ENCODE results near the gene FOXP1.

The FOXP1 gene

DNA sequence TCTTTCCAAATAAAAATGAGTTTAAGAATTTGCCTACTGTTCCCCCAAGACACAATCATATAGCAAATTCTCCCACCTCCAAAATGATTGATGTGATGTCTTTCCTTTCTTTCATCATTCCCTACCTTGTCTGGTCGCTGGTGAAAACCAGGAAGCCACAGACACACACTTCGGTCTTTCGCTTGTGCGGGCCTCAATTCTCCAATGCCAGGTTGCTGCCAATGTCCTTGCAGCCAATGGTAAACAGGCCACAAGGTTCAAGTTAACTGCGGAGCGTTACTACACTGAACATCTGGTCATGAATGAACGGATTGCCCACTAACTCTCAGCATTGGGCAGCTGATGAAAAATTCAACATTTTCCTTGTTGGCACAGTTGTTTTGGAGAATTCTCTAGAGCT is 192.2 kb downstream of the FOXP1 start:
- DNase-seq = no peak

DNA sequence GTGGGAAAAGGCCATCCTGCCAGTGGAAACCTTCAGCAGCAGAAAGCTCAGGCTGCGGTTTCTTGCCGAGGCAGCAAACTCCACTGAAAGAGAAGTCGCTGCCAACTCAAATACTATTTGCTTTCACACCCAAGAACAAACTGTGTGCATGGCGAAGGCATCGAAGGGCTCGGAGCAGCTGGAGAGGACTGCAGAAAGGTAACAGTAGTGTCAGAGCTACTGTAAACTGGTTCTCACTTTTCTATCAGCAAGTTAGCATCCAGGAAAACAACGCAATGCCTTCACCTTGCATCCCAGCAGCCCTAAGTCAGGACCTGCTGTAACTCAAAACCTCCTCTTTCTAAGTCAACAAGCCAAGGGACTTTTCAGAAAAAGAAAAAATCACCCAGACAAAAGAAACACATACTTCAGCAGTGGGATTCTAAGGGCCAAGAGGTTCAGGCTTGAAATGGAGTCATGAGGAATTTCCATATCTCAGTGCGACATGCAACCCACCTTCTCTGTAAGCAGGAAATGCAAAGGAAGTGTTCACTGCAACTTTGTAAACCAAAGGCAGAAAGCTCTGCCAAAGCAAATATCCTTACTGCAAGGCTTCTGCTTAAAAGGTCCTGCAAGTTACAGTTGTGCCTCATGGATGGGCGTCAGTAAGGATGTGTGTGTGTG is 193.5 kb downstream of the FOXP1 start:
- peak; percentile 25 for DNase-seq

DNA sequence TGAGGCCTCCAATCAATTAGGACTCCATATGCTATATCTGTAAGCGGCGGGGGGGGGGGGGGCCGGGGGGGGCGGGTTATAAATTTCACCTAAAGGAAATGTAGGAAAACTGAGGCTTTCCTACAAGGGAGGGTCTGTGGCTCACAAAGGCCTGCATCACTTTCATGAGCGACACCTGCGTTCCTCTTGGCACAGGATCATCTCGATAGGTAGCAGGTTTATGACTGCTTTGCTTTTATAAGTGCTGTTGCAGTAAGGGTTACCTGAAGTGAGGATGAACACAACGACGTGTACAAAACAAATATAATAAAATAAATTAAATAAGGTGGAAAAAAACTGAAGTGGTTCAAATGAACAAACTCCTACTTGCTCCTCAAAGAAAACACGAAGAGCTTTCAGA is 194.3 kb downstream of the FOXP1 start:
- DNase-seq = no peak

DNA sequence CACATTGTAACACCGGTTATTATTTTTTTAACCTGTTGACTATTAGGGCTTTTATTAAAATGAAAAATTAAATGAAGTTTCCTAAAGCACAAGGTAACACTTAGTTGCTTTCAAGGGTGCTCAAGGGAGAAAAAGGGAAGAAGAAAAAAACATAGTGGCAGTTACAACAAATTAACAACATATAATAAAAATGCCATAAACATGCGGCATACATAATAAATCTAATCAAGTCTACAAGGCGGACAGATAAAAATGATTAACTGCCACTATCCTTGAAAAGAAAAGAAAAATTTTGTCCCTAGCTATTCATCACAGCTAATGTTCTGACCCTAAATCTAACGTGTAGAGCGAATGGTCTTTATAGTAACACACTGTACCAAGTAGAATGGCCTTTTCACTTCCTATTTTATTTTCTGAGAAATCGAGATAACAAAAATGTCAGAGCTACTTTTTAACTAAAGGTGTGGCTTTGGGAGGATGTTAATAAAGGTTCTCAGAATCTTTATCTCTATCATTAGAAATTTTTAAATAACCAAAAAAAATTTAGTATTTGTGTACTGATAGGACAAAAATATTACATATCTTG is 194.9 kb downstream of the FOXP1 start:
- no peak for DNase-seq

DNA sequence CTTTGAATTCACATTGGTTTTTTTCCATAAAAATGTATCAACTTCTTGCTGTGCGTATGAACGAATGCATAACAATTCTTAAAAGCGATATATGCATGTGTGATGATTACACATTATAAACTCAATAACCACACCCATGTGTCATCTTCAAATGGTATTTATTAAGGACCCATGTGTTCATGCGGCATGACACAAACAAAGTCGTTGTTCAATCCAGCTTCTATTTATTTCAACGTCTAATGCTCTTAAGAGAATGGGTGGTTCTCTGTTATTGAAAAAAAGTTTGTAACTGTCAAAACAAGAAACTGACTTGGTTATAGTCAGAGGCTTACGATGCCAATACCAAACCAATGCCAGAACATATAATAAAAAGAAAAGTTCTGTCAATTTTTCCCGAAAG is 195.9 kb downstream of the FOXP1 start:
- DNase-seq = no peak

DNA sequence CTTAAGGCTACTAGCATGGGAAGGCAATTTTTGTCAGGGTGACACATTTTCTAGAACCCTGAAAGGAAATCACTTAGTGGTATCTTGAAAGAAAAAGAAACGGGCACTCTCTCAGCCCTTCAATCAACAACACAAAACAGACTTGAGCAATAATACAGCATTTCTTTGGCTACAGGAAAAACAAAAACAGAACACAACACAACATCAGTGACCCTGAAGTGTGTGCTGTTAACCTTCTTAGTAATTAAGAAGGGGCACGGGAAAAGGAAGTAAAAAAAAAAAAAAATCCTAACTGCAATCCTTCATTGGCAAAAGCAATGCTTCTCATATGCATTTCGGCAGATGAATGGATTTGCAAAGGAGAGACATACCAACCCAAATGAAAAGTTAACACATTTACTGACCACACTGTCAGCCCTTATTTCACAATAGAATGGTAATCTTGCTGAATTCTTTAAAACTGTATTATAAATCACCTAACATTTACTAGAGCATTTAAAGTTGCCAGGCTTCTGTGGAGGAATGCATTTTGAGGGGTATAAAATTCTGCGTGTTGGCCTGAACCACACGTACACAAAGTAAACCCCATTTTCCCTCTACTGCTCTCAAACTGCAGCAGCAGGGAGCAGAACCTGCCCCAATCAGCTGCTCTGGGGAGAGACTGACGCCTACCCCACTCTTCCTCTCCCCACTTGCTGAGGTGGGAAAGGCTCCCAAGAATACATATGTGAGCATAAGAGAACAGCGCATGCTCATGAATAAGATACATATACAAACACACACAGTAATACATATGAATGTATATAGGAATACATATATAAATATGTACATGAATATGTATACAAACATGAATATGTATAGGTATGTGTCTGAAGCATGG is 198.5 kb downstream of the FOXP1 start:
- DNase-seq = no peak

DNA sequence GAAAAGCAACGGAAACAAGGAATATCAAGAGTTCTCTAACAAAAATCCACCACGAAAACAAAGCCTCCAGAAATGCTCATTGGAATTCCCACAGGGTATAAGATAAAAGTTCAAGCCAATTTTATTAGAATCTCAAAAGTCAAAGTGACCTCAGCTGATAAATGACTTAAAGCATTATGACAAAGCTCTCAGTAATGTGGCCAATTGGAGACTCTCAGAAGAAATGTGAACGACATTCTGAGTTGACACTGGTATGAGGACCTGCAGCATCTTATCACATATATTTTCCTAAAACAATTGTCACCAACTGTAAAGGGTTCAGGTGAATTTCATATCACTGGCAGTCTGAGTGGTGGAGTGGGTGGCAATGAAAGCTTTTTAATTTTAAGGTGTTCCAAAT is 199.1 kb downstream of the FOXP1 start:
- no peak for DNase-seq

DNA sequence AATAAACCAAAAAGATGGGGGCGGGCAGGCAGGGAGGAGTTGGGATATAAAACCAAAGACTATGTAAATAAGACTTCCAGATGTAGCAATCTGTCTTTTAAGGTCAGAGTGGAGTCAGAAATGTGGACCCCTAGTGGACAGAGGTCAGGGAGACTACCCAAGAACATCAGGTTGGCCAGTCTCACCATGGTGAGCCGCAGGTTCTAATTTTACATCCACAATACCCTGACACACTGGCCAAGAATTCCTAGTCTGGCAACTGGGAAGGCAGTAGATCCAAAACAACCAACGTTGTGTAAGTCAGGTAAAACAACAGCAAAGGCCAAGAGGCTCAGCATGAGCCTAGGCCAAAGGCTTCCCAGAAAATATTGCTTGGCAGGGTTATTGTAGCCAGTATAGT is 203.4 kb downstream of the FOXP1 start:
- DNase-seq = no peak

DNA sequence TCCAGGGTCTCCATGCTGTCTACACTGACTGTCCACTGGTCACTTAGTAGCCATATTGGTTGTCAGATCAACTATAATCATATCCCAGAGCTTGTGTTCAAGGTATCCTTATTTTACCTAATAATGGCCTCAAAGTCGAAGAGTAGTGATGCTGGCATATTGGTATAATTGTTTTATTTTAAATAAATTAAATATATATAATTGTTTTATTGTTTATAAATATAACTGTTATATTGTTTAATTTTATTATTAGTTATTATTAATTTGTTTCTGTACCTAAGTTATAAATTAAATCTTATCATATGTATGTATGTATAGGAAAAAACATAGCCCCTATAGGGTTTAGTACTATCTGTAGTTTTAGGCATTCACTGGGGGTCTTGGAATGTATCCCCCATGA is 205.0 kb downstream of the FOXP1 start:
- no peak for DNase-seq

DNA sequence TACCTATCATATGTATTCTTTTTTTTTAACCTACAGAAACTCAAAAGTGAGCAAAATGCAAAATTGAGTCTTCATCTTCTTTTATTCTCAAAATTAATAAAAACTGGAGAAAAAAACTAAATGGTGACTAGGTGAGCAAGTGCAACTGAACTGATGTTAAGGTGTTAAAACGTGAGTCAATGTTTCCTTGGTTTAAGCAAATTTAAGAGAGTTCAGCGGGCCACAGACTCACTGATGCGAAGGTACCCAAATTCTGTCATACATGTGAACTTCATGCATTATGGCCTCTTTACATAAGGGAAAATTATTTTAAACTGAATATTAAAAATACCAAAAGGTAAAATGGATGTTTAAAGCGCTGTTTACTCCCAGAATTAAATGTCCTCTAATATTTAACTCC is 206.6 kb downstream of the FOXP1 start:
- no peak for DNase-seq

DNA sequence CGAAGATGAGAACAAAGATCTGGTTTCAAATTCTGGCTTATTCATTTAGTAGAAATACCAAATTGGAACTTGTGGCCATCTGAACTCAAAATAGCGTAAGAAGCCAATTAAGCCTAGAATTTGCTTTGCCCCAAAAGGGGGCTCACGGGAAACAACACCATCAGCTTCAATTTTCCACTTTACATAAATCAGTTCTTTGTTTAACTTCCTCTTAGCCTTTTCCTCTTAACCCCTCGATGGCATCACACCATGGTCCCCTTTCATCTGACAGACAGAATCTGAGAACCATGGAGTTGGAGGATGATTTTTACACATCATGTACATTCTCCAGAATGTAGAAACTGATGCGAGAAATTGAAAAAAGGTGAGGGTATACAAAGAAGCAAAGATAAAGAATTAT is 207.0 kb downstream of the FOXP1 start:
- DNase-seq = no peak

DNA sequence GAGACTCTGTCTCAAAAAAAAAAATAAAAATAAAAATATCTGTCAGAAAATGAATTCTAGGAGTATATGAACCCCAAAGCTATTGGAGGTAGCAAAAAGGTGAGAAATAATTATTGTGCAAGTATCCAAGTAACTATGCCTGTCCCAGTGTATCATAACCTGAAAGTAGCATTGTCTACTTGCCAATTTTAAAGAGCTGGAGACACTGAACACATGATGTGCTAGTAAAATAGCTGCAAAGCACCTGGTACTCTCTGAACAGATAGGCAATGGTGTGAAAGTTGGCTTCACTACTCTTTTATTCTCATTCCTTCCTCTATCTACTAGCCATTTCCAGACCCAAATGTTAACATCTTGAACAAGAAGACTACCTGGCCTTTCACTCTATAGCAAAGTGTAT is 208.9 kb downstream of the FOXP1 start:
- no peak for DNase-seq

DNA sequence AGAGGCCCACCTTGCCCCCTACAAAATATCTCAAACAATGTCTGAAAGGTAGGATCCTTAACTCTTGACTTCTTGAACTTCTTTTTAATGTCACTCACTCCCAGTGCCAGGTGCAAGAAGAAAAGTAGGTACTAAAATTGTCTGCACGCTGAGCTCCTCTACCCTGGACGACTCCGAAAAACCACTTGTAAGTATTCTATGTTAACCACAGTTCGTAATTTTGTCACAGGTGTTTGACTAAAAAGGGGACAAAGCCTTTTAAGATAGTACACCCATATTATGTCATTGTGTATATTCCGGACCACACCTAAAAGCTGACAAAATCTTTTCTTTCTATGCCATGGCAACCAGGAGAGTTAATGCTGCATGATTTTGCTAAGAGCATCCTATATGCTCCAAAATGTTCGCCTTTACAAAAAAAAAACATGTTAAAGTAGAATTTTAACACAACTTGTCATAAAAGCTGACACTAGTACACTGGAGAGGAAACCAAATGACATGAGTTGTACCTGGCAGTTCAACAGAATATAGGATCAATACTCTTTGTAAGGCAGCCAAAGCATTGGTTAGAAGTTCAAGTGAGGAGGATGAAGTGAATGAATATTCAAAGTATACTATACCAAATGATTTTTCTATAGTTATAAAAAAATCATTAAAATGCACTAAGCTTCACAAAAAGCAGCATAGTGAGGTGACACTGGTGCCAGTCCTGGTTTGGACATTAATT is 210.5 kb downstream of the FOXP1 start:
- no peak for DNase-seq

DNA sequence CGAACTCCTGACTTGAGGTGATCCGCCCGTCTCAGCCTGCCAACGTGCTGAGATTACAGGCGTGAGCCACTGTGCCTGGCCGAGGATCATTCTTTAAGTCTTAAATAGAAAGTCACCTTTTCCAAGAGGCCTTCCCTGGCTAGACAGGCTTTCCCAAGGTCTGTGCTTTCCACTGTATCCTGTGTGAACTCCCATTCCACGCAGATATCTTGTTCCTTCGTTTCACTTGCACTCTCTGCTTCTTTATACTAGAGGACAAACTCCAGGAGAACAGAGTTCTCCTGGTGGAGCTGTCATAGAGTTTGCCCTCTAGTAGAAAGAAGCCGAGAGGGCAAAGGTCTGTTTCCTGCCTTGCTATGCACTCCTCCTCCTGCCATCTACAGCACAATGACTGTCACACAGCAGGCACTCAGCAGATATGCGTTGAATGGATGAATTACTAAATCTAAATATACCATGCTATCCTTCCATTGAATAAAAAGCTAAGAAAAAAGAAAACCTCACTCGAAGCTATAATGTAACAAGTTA is 211.2 kb downstream of the FOXP1 start:
- no peak for DNase-seq

DNA sequence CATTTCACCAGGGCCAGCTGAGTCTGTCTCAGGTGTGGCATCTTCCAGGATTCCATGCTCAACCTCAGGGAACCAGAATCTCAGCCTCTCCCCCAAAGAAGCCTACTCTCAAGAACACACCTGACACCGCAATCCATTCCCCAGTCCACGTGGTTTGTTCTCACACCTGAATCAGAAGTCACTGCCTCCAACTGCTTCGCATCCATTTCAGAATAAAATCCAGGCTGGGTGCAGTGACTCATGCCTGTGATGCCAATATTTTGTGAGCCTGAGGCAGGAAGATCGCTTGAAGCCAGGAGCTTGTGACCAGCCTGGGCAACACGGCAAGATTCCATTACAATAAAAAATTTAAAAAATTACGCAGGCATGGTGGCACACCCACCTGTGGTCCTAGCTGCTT is 212.2 kb downstream of the FOXP1 start:
- DNase-seq = no peak

DNA sequence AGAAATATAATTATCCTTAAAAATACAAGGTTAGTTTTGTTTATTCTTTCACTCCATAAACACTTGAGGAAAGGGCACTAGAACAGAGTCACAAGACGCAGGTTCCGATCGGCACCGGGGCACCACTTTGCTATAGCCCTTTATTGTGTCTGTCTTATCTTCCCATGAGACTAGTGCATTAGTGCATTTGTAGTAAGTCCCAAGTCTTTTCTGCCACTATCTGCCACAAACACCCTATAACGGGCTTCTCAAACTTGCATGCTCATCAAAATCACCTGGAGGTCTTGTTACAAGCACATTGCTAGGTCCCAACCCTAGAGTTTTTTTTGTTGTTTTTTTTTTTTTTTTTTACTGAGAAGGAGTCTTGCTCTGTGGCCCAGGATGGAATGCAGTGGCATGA is 213.1 kb downstream of the FOXP1 start:
- DNase-seq = no peak

DNA sequence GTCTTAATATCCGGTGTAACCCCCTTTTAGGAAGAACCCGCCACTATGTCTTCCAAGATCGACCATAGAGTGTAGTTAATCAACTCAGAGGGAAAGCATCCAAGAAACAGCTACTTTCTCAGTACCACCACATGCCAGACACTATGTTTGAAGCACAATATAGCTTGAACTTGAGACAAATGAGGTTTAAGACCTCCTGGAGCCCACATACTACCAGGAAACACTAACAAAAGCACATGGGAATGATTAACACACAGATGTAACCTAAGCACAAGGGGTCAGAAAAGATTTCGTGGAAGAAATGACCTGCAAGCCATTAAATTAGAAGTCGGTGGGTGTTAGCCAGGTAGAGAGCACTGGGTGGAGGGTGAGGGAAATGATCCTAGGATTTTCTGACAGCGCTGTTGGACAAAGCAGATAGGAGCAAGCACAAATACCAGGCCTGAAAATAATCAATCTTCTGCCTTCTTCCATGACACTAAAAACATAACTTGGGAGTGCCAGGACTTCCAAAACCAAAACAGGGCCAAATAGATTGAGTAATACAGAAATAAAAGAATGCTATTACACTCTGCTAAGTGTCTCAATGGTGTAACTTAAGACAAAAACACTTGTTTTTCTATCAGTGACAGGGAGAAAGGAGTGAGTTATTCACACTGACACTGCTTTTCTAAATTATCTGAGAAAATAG is 213.7 kb downstream of the FOXP1 start:
- no peak for DNase-seq

DNA sequence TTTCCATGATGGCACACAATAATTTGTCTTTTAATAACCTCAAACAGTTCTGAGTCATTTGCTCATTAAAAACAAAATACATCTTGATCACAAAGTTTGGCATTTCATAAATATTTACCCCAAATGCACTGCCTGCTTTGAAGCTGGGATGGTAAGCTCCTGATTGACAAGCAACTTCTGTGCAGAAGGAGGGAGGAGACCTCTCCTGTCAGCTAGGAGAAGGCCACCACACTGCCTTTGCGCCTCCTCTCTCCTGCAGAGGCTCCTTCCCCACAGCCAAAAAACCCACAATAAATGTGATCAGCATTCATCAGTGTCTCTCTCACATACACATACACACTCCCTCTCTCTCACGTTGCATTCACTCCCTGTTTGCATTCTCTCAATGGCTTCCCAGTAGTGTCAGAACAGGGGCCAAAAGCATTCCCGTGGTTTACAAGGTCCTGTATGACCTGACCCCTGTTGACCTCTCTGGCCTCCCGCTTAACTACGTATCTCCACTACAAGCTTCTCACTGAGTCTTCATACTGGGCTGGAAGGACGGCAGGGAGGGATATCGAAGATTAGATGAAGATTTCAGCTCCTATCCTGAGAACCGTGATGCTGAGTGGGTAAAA is 216.4 kb downstream of the FOXP1 start:
- DNase-seq = no peak

DNA sequence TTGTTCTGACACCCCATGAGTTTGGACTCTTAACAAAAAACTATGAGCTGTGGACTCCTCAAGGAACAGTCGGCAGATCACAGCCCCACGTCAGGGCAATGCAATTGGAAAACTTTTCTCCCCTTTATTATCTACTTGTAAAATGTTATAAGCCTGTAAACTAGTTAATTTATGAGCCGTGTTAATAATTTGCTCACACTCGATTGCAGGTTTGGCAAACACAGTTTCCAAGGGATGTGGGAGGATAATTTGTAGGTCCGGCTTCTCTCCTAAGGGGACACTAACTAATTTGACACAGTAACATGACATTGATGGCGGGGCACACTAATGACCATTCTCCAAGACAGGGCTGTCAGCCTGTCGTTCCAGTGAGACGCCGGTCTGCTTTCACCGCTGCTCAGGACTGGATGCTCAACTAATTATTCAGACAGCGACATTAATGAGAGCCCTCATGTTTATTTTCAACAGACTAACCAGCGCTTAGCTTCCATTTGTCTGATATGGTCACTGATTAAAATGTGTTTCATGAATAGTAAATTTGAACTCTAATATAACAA is 222.1 kb downstream of the FOXP1 start:
- no peak for DNase-seq

DNA sequence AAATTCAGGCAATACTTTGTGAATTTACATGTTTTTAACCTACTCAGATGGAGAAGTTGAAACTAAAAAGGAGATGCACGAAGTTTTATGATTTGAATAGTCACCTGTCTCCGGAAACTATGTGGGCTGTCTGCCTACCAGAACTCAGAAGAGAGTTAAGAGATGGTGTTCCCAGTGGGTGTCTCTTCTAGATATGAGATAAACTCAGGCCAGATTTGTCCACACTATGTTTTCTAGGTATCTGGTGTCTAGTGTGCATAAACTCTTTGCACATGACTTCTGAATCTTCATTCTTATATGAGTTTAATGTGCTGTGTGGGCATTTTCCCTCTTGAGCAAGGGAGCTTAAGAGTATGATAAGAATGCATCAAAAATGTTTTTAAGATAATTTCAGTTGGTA is 222.8 kb downstream of the FOXP1 start:
- peak; percentile 53 for DNase-seq

DNA sequence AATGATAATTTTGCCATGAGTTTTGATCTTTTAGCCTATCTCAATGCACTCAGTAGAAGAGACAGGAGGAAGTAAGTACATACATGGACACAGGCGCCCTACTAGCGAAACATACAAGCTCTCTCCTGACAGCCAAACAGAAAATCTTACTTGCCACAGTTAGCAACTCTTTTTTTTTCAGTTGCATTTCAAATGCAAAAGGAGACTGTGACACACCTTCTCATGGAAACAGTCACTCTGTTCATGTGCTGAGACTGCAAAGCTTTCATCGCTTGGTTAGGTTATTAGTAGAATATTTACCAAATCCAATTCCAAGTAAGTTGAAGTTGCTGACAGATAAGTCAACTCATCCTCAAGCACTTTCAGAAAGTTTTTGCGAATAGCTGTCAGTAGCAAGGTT is 223.3 kb downstream of the FOXP1 start:
- DNase-seq = peak; percentile 43

DNA sequence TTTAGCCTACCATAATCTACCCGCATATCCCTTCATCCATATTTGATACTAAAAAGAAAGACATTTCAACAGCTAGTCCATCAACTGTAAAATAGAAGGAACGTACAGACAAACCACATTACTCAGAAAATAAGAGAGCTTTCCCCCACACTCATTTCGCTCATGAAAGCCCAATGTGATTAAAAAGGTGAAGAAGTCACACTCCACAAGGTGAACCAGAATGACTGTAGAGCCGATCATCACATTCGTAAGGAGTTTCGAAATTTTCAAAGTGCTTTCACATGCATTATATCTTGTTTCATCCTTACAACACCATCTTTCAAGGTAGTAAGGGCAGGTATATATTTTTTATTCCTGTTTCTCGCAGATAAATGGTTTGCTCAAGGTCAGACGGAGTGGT is 225.3 kb downstream of the FOXP1 start:
- DNase-seq = no peak
